Activated gamma-delta T cell treated with anti-CD3 and anti-CD28 coated beads, Interleukin-2, amount 50 U/mL, for 16 hours (primary cell): ENCODE measurements around the gene ERVMER34-1.

Experiments used
- DNase-seq: peaks from one replicate; pipeline ENCODE4 v3.0.0-alpha.2; 2020; ENCODE audit warnings: low read depth

ERVMER34-1 gene

GRCh38 chr4:52721968-52722815 lies 29.0 kb downstream of the ERVMER34-1 start:
- peak; percentile 83 for DNase-seq

- no peak for DNase-seq
Observed at GRCh38 chr4:52718123-52718522, 33.1 kb downstream of the ERVMER34-1 start.

- no peak for DNase-seq
Observed at GRCh38 chr4:52716364-52717151, 34.7 kb downstream of the ERVMER34-1 start.

- DNase-seq = no peak
Observed at GRCh38 chr4:52715914-52716313, 35.3 kb downstream of the ERVMER34-1 start.

GRCh38 chr4:52715255-52715897 lies 35.8 kb downstream of the ERVMER34-1 start:
- DNase-seq = no peak

GRCh38 chr4:52714597-52715254 lies 36.5 kb downstream of the ERVMER34-1 start:
- no peak for DNase-seq

GRCh38 chr4:52713456-52713937 lies 37.7 kb downstream of the ERVMER34-1 start:
- DNase-seq = no peak

- peak; percentile 95 for DNase-seq
Observed at GRCh38 chr4:52712251-52713130, 38.7 kb downstream of the ERVMER34-1 start.

GRCh38 chr4:52711834-52712250 lies 39.4 kb downstream of the ERVMER34-1 start:
- no peak for DNase-seq

GRCh38 chr4:52711272-52711671 lies 40.0 kb downstream of the ERVMER34-1 start:
- no peak for DNase-seq

GRCh38 chr4:52709155-52709554 lies 42.1 kb downstream of the ERVMER34-1 start:
- DNase-seq = no peak

GRCh38 chr4:52704661-52705060 lies 46.6 kb downstream of the ERVMER34-1 start:
- no peak for DNase-seq

- DNase-seq = no peak
Observed at GRCh38 chr4:52704133-52704532, 47.1 kb downstream of the ERVMER34-1 start.

GRCh38 chr4:52701207-52701606 lies 50.0 kb downstream of the ERVMER34-1 start:
- no peak for DNase-seq

GRCh38 chr4:52694936-52695335 lies 56.3 kb downstream of the ERVMER34-1 start:
- DNase-seq = no peak

GRCh38 chr4:52693492-52693891 lies 57.7 kb downstream of the ERVMER34-1 start:
- no peak for DNase-seq
